Glutamatergic neuron (in vitro differentiated cells): Measurements from ENCODE around the gene RBPMS2. TPM values are rescaled to one million over a fixed set of nuclear protein-coding genes. Genes with fewer than 3 reads are reported as not detected.

Source experiments
- microRNA-seq: library from miRNA; unstranded; fragments of <30 nt; microRNA quantifications from one replicate; pipeline ENCODE4, GENCODE V29; 2020; ENCODE audit not compliant: unreplicated experiment
- total RNA-seq: library from RNA; stranded (reverse); fragmentation: NEBNext Ultra II Directional; extraction: Animal tissue kit (Norgen Biotek cat#: 25700); gene quantifications from one replicate; pipeline ENCODE4 v1.2.1, GENCODE V29; 2021; ENCODE audit not compliant: unreplicated experiment

Gene RBPMS2
- total RNA-seq, 1 donor from 2014 or later = 2.0 TPM

Small RNA genes lying within 50 kb of the gene (microRNA-seq; reads per million reads assigned to microRNA genes)
- gene MIR1272 = not detected

Other genes with a start within 250 kb of the RBPMS2 start
- 8.6 TPM for gene PIF1, start 50.1 kb upstream of the RBPMS2 start, total RNA-seq
- gene PLEKHO2, start 66.3 kb upstream of the RBPMS2 start, total RNA-seq = 18.0 TPM
- gene ANKDD1A, start 136.3 kb upstream of the RBPMS2 start, total RNA-seq = 6.8 TPM
- 82.7 TPM for gene SPG21, start 214.3 kb upstream of the RBPMS2 start, total RNA-seq